Fibroblast of the aortic adventitia (primary cell): Measurements from ENCODE around the gene CABLES1. TPM values are rescaled to one million over a fixed set of nuclear protein-coding genes. Genes with fewer than 3 reads are reported as not detected.

ENCODE experiments used
- DNase-seq: peaks from one replicate; pipeline ENCODE4 v3.0.0-alpha.2; 2010; ENCODE audit warnings: low read depth
- H3K4me3 ChIP-seq: 2 replicates; pipeline ENCODE4 v1.5.1; 2011; ENCODE audit warnings: low read depth, mild to moderate bottlenecking, control low read depth, low read length, moderate library complexity
- CTCF ChIP-seq: IDR thresholded peaks from 2 replicates; pipeline ENCODE4 v1.5.1; 2011; ENCODE audit warnings: mild to moderate bottlenecking, low read length, control low read depth, inconsistent platforms; ENCODE audit not compliant: insufficient read depth
- total RNA-seq: library from RNA; depleted of rRNA; stranded (reverse); fragments of >200 nt; gene quantifications from 2 replicates; pipeline ENCODE4 v1.2.3, GENCODE V29; 2012; ENCODE audit warnings: low replicate concordance

Gene CABLES1
- total RNA-seq, 1 donor: 7.4 TPM

- no peak for TF ChIP-seq CTCF
Measured at GRCh38 chr18:23169673-23170044, 34.4 kb downstream of the CABLES1 start.

GRCh38 chr18:23170137-23170536 is 34.9 kb downstream of the CABLES1 start:
- no peak for DNase-seq
- no peak for TF ChIP-seq CTCF
- no peak overlapping the region for H3K4me3 ChIP-seq

More at GRCh38 chr18:23169673-23170044, 34.4 kb downstream of the CABLES1 start:
- no peak overlapping the region for H3K4me3 ChIP-seq
- no peak for DNase-seq

- no peak for DNase-seq
- no peak overlapping the region for H3K4me3 ChIP-seq
- TF ChIP-seq CTCF: no peak
Measured at GRCh38 chr18:23171581-23172156, 36.4 kb downstream of the CABLES1 start.

- DNase-seq: no peak
- H3K4me3 ChIP-seq: no peak overlapping the region
- no peak for TF ChIP-seq CTCF
Measured at GRCh38 chr18:23172591-23173380, 37.5 kb downstream of the CABLES1 start.

GRCh38 chr18:23173912-23174311 is 38.6 kb downstream of the CABLES1 start:
- no peak for TF ChIP-seq CTCF
- H3K4me3 ChIP-seq: no peak overlapping the region
- DNase-seq: no peak

GRCh38 chr18:23176701-23177432 is 41.6 kb downstream of the CABLES1 start:
- no peak for DNase-seq
- H3K4me3 ChIP-seq: no peak overlapping the region
- TF ChIP-seq CTCF: no peak
